Uterus (tissue), 4 donors: ENCODE data around the gene C8A. TPM values are rescaled to one million over a fixed set of nuclear protein-coding genes. Genes with fewer than 3 reads are reported as not detected.

ENCODE experiments used
- DNase-seq, 2 donors: peaks; one replicate each; pipeline ENCODE4 v3.0.0-alpha.2; 2019 to 2020
- H3K27ac ChIP-seq, 2 donors: fragments of 200-600 bp; sonication (generic); 1 replicate in 1 of 2; 2 replicates in 1 of 2; pipeline ENCODE4 v1.5.1; 2016 to 2018
- H3K27me3 ChIP-seq, 2 donors: fragments of 200-600 bp; sonication (generic); one replicate each; pipeline ENCODE4 v1.5.1; 2018 to 2019; ENCODE audit warnings: control low read depth in 1 of 2
- H3K36me3 ChIP-seq, 2 donors: fragments of 200-600 bp; sonication (generic); one replicate each; pipeline ENCODE4 v1.5.1; 2019; ENCODE audit warnings: control low read depth in 1 of 2
- H3K4me1 ChIP-seq, 2 donors: fragments of 200-600 bp; sonication (generic); one replicate each; pipeline ENCODE4 v1.5.1; 2018 to 2019; ENCODE audit warnings: control low read depth in 1 of 2
- H3K4me3 ChIP-seq, 2 donors: fragments of 200-600 bp; sonication (generic); 1 replicate in 1 of 2; 2 replicates in 1 of 2; pipeline ENCODE4 v1.5.1; 2018 to 2019; ENCODE audit warnings: mild to moderate bottlenecking in 1 of 2
- H3K9me3 ChIP-seq, 2 donors: fragments of 200-600 bp; sonication (generic); one replicate each; pipeline ENCODE4 v1.5.1; 2019; ENCODE audit warnings: control low read depth in 1 of 2
- CTCF ChIP-seq, 4 experiments: fragments of 200-600 bp in 2 of 4; fragments of 450-650 bp in 2 of 4; sonication (generic) in 2 of 4; IDR thresholded peaks; one replicate each; pipeline ENCODE4 v1.5.1; 2016 to 2019; ENCODE audit warnings: antibody characterized with exemption in 4 of 4, mild to moderate bottlenecking in 2 of 4, moderate library complexity in 1 of 4
- POLR2A ChIP-seq, 2 donors: fragments of 450-650 bp; IDR thresholded peaks; one replicate each; pipeline ENCODE4 v1.6.1; 2016; ENCODE audit warnings: antibody characterized with exemption in 2 of 2, mild to moderate bottlenecking in 1 of 2, moderate library complexity in 1 of 2
- intact Hi-C: fragments of 100-400 bp; cut with DNase I; formaldehyde crosslinking; loops from one replicate; pipeline ENCODE4 v1.15.1; 2023; ENCODE audit warnings: low total_unique reads
- total RNA-seq, 4 donors: library from RNA; depleted of rRNA in 3 of 4; stranded (reverse); fragments of >200 nt in 3 of 4; gene quantifications; one replicate each; pipeline versions ENCODE4 v1.1.0 to v1.2.4, GENCODE V29; 2014 to 2023
- donor health status: DM: yes; HTN: yes; CAD: no.

Gene C8A
- total RNA-seq, 4 donors from 2014 or later = not detected

GRCh38 chr1:56963667-56964066 lies 109.1 kb downstream of the C8A start:
- no peak for TF ChIP-seq POLR2A (IDR thresholded peaks at IDR 0.05)
- no peak for TF ChIP-seq CTCF (IDR thresholded peaks at IDR 0.05)
- intact Hi-C loops = no loop called here
- no peak overlapping the region for H3K27ac ChIP-seq

GRCh38 chr1:56964349-56965017 lies 109.9 kb downstream of the C8A start:
- Histone ChIP-seq H3K9me3 (no peaks in the 10 kb centered on the region), H3K4me3 (no peak overlapping the region), H3K27me3 (no peaks in the 10 kb centered on the region), H3K36me3 (no peaks in the 10 kb centered on the region), H3K4me1 (no peaks in the 10 kb centered on the region), H3K27ac (no peak overlapping the region)
- no peak for DNase-seq
- TF ChIP-seq POLR2A (IDR thresholded peaks at IDR 0.05) (no peak), CTCF (IDR thresholded peaks at IDR 0.05) (no peak)
- intact Hi-C loops = no loop called here

More at GRCh38 chr1:56963667-56964066, 109.1 kb downstream of the C8A start:
- DNase-seq = no peak
- Histone ChIP-seq H3K9me3 (no peaks in the 10 kb centered on the region), H3K36me3 (no peaks in the 10 kb centered on the region), H3K27me3 (no peaks in the 10 kb centered on the region), H3K4me3 (no peak overlapping the region), H3K4me1 (no peaks in the 10 kb centered on the region)

GRCh38 chr1:56965191-56965590 lies 110.6 kb downstream of the C8A start:
- TF ChIP-seq POLR2A (IDR thresholded peaks at IDR 0.05) (no peak), CTCF (IDR thresholded peaks at IDR 0.05) (no peak)
- no peaks in the 10 kb centered on the region for H3K4me1 ChIP-seq
- H3K27ac ChIP-seq = no peak overlapping the region
- H3K27me3 ChIP-seq = no peaks in the 10 kb centered on the region
- intact Hi-C loops = no loop called here
- DNase-seq = no peak
- H3K9me3 ChIP-seq = no peaks in the 10 kb centered on the region
- no peak overlapping the region for H3K4me3 ChIP-seq
- H3K36me3 ChIP-seq = no peaks in the 10 kb centered on the region

DNA sequence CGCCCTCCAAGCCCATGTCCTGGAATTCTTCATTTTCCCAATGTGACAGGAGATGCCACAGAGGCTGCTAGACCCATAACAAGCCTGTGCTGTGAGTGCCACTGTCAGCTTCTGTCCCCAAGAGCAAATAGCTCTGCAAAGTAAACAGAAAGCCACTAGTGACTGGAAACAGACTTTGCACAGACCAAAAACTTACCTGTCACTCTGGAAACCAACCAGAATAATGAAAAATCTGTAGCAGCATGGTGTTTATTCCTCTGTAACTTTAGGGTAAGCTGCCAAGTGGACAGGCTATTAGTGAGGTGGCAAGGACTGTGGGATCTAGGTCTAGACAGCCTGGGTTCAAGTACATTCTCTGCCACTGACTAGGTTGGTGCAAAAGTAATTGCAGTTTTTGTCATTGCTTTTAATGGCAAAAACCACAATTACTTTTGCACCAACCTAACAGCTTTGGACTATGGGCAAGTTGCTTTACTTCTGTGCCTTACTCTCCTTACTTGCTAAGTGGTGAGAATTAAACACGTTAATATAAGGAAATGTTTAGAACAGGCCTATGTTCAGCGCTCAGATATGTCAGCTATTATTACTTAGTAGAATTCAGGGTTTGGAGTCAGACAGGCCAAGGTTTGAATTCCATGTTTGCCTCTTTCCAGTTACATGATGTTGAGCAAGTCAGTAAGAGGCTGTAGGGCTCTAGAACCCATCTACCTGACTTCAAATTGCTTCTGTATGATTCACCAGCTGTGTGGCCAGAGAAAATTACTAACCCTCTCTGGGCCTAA lies 111.5 kb downstream of the C8A start, which contains the start of gene C8B:
Gene C8B, minus strand, starts transcription at position 100 of the 782 bp plus-strand sequence. Its CDS starts 67 bp downstream, at position 33.
- Histone ChIP-seq H3K4me1 (no peaks in the 10 kb centered on the region), H3K36me3 (no peaks in the 10 kb centered on the region), H3K4me3 (no peak within 1 kb of the TSS), H3K9me3 (no peaks in the 10 kb centered on the region), H3K27ac (no peak within 1 kb of the TSS), H3K27me3 (no peaks in the 10 kb centered on the region)
- TF ChIP-seq CTCF (IDR thresholded peaks at IDR 0.05) (no peak), POLR2A (IDR thresholded peaks at IDR 0.05) (no peak)
- DNase-seq = no peak
- intact Hi-C loops = no loop called here

GRCh38 chr1:56966698-56966999 lies 112.1 kb downstream of the C8A start:
- no peak for DNase-seq
- H3K36me3 ChIP-seq = no peaks in the 10 kb centered on the region
- H3K27ac ChIP-seq = no peak overlapping the region
- intact Hi-C loops = no loop called here
- TF ChIP-seq CTCF (IDR thresholded peaks at IDR 0.05) = no peak
- no peak for TF ChIP-seq POLR2A (IDR thresholded peaks at IDR 0.05)
- no peaks in the 10 kb centered on the region for H3K4me1 ChIP-seq
- H3K4me3 ChIP-seq = no peak overlapping the region
- H3K9me3 ChIP-seq = no peaks in the 10 kb centered on the region
- H3K27me3 ChIP-seq = no peaks in the 10 kb centered on the region
